ENCODE measurements around the gene KIAA0753. TPM values are rescaled to one million over a fixed set of nuclear protein-coding genes. Genes with fewer than 3 reads are reported as not detected.
A peak's percentile ranks its signal among the peaks of the same experiment; 100 is the strongest.

The KIAA0753 gene
- total RNA-seq, 1 donor: 14.4 TPM

DNA sequence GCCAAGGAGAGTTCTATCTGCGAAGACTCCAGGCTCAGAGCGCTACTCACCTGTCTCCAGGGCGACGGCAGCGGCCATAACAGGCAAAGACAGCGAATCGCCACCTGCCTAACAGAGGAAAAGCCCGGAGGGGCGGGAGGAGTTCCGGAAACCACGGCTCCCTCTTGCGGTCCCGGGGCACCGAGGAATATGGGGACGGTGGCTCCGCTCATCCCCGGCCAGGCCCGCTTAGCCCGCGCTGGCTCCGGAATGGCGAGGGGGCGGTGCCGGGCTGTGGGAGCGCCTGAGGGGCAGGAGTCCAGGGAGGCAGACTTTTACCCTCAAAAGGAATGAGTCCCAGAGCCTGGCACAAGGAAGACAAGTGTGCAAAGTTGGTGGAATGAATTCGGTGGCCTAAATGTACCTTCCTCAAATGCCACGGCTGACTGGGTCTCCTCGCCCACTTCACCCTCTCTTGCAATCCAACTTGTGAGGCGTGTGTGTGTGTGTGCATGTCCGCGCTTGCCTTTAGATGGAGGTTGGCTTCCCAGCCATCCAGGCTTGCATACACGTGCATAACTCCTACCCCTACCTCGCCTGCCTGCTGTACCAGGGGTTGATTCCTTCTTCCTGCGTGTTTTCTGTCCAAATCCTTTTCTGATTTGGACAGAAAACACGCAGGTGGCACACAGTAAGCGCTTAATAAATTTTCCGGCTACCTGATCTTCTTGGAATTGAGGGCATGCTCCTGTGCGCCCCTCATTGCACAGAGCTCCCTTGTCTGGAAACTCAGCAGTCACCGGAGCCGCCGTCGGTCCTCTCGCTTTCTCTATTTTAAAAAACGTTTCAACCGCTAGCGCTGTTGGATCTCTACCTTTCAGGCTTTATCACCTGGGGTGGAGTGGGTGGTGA lies 14.6 kb upstream of the KIAA0753 start:
- no peak for DNase-seq (ENCODE audit: low read depth)
- no peak overlapping the region for H3K4me3 ChIP-seq (ENCODE audit: low read depth, low read length)
- TF ChIP-seq, protein P1, sequence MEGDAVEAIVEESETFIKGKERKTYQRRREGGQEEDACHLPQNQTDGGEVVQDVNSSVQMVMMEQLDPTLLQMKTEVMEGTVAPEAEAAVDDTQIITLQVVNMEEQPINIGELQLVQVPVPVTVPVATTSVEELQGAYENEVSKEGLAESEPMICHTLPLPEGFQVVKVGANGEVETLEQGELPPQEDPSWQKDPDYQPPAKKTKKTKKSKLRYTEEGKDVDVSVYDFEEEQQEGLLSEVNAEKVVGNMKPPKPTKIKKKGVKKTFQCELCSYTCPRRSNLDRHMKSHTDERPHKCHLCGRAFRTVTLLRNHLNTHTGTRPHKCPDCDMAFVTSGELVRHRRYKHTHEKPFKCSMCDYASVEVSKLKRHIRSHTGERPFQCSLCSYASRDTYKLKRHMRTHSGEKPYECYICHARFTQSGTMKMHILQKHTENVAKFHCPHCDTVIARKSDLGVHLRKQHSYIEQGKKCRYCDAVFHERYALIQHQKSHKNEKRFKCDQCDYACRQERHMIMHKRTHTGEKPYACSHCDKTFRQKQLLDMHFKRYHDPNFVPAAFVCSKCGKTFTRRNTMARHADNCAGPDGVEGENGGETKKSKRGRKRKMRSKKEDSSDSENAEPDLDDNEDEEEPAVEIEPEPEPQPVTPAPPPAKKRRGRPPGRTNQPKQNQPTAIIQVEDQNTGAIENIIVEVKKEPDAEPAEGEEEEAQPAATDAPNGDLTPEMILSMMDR (IDR thresholded peaks at IDR 0.05; ENCODE audit: insufficient read depth, low read length): no peak

DNA sequence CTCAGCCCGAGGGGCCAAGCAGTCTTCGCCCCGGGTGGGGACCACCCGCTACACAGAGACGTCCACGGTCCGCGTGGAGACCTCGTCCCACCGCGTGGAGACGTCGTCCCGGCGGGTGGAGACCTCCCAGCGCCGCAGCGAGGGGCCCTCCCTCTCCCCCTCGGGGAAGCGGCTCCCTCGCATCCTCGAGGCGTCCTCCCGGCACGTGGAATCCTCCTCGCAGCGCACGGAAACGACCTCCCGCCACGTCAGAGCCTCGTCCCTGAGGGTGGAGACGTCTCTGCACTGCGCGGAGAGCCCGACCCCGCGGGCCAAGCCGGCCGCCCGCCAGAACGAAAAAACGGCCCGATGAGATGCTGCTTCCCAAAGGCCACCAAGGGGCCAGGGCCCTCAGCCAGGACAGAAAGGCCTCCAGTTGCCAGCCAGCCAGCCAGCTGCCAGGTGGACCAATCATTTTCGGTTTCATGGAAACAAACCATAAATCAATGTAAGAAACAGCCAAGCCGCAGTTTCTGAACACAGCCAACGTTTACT lies 11.5 kb upstream of the KIAA0753 start:
- peak; percentile 71 for DNase-seq (ENCODE audit: low read depth)
- peak overlapping the region; percentile 99 for H3K4me3 ChIP-seq (ENCODE audit: low read depth, low read length)
- TF ChIP-seq, protein P1 (IDR thresholded peaks at IDR 0.05; ENCODE audit: insufficient read depth, low read length): no peak

DNA sequence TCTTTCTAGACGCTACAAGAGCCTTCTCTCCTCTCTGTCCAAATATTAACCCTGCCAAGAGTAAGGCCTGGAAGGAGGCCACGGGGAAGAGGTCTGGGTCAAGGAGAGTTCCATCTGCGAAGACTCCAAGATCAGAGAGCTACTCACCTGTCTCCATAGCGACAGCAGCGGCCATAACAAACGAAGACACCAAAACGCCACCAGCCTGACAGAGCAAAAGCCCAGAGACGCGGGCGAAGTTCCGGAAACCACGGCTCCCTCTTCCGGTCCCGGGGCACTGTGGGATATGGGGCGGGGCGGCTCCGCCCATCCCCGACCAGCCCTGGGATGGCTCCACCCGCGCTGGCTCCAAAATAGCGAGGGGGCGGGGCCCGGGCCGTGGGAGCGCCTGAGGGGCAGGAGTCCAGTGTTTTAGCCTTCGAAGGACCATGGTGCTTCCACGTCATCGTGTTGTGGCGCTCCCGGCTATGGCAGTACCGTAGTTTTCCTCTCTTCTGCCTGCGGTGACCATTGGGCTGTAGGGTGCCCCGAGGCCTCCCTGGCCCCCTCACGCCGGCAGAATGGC lies 10.9 kb upstream of the KIAA0753 start, which contains the start of the genes C17orf100 and MED31:
Gene C17orf100, plus strand, starts transcription at position 409 of the 565 bp plus-strand sequence. Its CDS starts 152 bp downstream, at position 561.
Gene MED31, minus strand, starts transcription at position 252 of the 565 bp plus-strand sequence. Its CDS starts 77 bp downstream, at position 175.
- TF ChIP-seq, protein P1 (IDR thresholded peaks at IDR 0.05; ENCODE audit: insufficient read depth, low read length): no peak
- peak; percentile 83 for DNase-seq (ENCODE audit: low read depth)
- peak within 1 kb of the TSS; percentile 99 for H3K4me3 ChIP-seq (ENCODE audit: low read depth, low read length)

DNA sequence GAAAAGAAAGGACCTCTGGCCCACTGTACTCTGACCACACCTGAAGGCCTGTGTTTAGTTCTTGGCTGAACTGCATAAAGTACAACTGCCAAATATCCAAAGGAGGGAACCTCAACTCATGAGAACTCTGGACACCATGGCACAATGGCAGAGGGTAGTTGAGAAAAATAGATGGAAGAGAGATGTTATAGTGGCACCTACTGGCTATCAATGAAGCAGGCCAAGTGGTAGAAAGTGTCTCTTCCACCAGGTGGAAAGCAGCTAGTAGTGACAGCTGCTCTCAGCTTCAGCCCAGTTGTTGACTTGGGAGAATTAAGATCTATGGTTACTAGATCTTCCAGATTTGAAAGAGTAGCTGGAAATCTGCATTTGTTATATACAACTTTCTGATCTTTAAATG lies 7.7 kb upstream of the KIAA0753 start:
- TF ChIP-seq, protein P1 (IDR thresholded peaks at IDR 0.05; ENCODE audit: insufficient read depth, low read length): no peak
- DNase-seq (ENCODE audit: low read depth): no peak
- H3K4me3 ChIP-seq (ENCODE audit: low read depth, low read length): no peak overlapping the region

DNA sequence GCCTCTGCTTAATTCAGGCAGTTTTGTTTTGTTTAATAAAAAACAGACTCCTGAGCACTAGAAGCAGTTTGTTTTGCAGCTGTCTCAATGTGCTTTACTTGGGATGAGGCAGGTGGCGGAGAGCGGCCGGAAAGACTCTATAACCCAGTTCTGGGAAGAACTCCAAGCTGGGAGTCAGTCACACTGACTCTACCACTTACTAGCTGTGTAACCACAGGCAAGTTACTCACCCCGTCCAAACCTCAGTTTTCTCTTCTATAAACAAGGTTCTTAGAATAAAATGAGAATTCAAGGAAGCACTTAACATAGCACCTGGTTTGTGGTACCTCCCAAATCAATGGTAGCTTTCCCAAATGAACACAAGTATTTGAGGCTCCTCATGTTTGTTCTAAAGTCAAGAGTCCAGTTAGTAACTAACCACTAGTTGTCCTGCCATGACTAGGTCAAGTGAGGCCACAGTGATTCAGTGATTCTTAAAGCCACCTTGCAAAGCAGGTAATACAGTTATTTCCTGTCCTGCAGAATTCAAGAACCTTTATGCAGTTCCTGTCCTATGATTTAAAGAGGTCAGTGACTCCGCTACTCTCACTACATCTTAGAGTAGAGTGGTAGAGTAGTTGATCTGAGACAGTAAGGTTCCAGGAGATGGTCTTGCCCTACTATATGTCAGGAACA lies 3.1 kb upstream of the KIAA0753 start:
- peak; percentile 71 for DNase-seq (ENCODE audit: low read depth)
- TF ChIP-seq, protein P1 (IDR thresholded peaks at IDR 0.05; ENCODE audit: insufficient read depth, low read length): no peak
- H3K4me3 ChIP-seq (ENCODE audit: low read depth, low read length): no peak overlapping the region

DNA sequence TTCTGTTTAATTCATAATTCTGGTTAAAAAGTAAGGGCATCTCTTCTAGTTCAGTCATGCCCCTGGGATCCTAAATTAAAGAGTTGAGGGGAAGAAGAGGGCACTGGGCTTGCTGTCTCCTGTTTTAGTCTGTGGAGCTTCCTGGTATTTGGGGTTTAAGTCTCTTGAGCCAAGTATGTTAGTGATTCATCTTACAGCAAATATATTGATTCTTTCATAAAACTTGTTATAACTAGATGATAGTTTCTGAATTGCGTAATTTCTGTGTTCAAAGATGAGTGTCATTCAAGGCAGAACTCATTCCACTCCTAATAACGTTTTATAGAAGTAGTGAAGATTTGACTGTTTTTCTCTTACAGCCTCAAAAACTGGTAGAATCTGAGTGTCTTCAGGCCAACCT lies 2.1 kb upstream of the KIAA0753 start:
- DNase-seq (ENCODE audit: low read depth): no peak
- no peak overlapping the region for H3K4me3 ChIP-seq (ENCODE audit: low read depth, low read length)
- TF ChIP-seq, protein P1 (IDR thresholded peaks at IDR 0.05; ENCODE audit: insufficient read depth, low read length): no peak
